Measurements from ENCODE around the gene MED4. TPM values are rescaled to one million over a fixed set of nuclear protein-coding genes. Genes with fewer than 3 reads are reported as not detected.

Gene MED4, protein sequence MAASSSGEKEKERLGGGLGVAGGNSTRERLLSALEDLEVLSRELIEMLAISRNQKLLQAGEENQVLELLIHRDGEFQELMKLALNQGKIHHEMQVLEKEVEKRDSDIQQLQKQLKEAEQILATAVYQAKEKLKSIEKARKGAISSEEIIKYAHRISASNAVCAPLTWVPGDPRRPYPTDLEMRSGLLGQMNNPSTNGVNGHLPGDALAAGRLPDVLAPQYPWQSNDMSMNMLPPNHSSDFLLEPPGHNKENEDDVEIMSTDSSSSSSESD
- total RNA-seq (2022; extraction: Qiagen RNA extraction; ENCODE audit: low read depth) = 27.9 to 59.5 TPM (median 35.7 TPM) in 5 replicates

DNA sequence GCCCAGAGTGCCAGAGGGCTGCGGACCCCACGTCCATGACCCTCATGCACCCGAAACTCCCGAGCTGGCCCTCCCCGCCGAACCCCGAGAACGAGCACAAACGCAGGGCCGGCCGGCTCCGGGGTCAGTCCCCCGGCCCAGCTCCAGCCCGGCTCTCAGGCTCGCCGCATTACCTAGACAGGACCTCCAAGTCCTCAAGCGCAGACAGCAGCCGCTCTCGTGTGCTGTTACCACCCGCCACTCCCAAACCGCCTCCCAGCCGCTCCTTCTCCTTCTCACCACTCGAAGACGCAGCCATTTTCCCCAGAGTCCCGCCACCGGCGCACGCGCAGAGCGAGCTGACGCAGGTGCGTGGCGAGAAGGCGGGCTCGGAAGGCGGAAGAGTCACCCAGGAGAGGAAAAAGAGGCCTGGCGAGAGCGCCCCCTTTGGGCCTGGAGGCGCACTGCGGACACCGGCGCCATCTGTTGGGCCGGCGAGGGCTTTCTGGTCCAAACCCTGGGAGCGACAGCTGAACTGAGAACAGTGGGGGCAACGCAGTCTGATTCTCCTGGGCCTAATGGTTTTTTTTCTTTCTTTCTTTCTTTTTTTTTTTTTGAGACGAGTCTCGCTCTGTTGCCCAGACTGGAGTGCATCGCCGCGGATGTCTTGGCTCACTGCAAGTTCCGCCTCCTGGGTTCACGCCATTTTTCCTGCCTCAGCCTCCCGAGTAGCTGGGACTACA is at the start of gene MED4:
MED4 (minus strand) TSS at position 324 of the 722 bp plus-strand sequence; CDS start at position 298, 26 bp downstream.

DNA sequence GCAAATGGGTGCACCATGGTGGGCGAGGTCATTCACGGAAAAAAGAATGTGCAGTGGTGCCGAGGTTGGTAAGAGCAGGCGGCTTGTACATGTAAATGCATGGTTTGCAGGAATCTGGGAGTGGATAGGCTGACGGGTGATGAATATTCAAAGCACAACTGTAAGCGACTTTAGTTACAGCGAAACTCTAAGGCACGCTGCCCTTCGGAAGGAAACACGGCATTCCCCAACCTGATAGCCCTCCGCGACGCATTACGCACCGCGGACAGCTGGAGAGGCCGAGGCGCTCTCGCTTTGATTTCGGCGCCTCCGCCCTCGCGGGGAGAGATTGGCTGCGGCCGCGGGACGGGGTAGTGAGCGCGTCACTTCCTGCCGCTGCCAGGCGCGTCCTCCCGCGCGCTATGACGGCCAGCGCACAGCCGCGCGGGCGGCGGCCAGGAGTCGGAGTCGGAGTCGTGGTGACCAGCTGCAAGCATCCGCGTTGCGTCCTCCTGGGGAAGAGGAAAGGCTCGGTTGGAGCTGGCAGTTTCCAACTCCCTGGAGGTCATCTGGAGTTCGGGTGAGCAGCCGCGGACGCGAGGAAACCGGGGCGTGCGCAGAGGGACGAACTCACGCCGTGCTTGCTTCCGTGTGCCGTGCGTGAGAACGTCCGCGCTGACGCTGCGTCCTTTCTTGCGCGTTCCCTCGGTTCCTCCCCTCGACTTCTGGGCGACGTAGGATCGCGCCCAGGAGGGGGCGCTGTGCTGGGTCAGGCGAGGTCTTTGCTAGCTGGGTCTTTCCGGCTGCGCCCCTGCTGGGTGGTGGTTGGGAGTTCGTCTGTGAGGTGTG is 57.3 kb downstream of the MED4 start, which contains the start of gene NUDT15:
NUDT15 (plus strand) TSS at position 381 of the 828 bp plus-strand sequence; CDS start at position 402, 21 bp downstream.

Other genes with a start within 250 kb of the MED4 start
- 24.7 to 37.2 TPM (median 26.2 TPM) in 5 replicates for gene SUCLA2, start 93.8 kb downstream of the MED4 start, total RNA-seq (2022; extraction: Qiagen RNA extraction; ENCODE audit: low read depth)
- gene NUDT15, start 57.4 kb downstream of the MED4 start, total RNA-seq (2022; extraction: Qiagen RNA extraction; ENCODE audit: low read depth) = 19.8 to 31.8 TPM (median 27.4 TPM) in 5 replicates
- 133 to 167 TPM (median 150 TPM) in 5 replicates for gene ITM2B, start 138.1 kb upstream of the MED4 start, total RNA-seq (2022; extraction: Qiagen RNA extraction; ENCODE audit: low read depth)
- 13.6 to 16.6 TPM (median 14.3 TPM) in 5 replicates for gene RB1, start 208.6 kb upstream of the MED4 start, total RNA-seq (2022; extraction: Qiagen RNA extraction; ENCODE audit: low read depth)

All from A549 treated with ZK216348 at 1 μM for 4 hours (cell line).